ENCODE measurements around the gene CD274.

GRCh38 chr9:5478206-5478605 is 27.9 kb downstream of the CD274 start:
- TF ChIP-seq EZH2 (IDR thresholded peaks at IDR 0.05; ENCODE audit: insufficient read depth, low read length), result no peak
- TF ChIP-seq, protein P1, sequence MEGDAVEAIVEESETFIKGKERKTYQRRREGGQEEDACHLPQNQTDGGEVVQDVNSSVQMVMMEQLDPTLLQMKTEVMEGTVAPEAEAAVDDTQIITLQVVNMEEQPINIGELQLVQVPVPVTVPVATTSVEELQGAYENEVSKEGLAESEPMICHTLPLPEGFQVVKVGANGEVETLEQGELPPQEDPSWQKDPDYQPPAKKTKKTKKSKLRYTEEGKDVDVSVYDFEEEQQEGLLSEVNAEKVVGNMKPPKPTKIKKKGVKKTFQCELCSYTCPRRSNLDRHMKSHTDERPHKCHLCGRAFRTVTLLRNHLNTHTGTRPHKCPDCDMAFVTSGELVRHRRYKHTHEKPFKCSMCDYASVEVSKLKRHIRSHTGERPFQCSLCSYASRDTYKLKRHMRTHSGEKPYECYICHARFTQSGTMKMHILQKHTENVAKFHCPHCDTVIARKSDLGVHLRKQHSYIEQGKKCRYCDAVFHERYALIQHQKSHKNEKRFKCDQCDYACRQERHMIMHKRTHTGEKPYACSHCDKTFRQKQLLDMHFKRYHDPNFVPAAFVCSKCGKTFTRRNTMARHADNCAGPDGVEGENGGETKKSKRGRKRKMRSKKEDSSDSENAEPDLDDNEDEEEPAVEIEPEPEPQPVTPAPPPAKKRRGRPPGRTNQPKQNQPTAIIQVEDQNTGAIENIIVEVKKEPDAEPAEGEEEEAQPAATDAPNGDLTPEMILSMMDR (IDR thresholded peaks at IDR 0.05; ENCODE audit: insufficient read depth, low read depth, low read length), result no peak
